Measurements from ENCODE around the gene PPL. TPM values are rescaled to one million over a fixed set of nuclear protein-coding genes. Genes with fewer than 3 reads are reported as not detected.

The PPL gene
- total RNA-seq, 2 experiments from 2014 or later, result 0.07 TPM; not detected in 1

- intact Hi-C loops (cut with micrococcal nuclease), result no loop called here
- CTCF ChIA-PET, result no interaction called here
- Mint-ChIP-seq H3K36me3 (ENCODE audit: low read depth) (peaks cover 31% of the 10 kb centered on the region), H3K4me1 (ENCODE audit: low read depth) (no peaks in the 10 kb centered on the region), H3K27ac (no peak overlapping the region), H3K4me3 (no peak overlapping the region), H3K9me3 (no peaks in the 10 kb centered on the region), H3K27me3 (ENCODE audit: low read depth) (no peaks in the 10 kb centered on the region)
- no peak for DNase-seq
Observed at GRCh38 chr16:4883501-4883900, 53.4 kb downstream of the PPL start.

- H3K4me1 Mint-ChIP-seq (ENCODE audit: low read depth), result no peaks in the 10 kb centered on the region
- no peaks in the 10 kb centered on the region for H3K27me3 Mint-ChIP-seq (ENCODE audit: low read depth)
- no peaks in the 10 kb centered on the region for H3K9me3 Mint-ChIP-seq
- no peak for DNase-seq
- peaks cover 31% of the 10 kb centered on the region for H3K36me3 Mint-ChIP-seq (ENCODE audit: low read depth)
- intact Hi-C loops (cut with micrococcal nuclease), result no loop called here
- CTCF ChIA-PET, result interaction anchor here (0.6 kb wide), 1 partner anchor 376 kb away, joined by 3 read pairs; no protein-coding TSS in a partner anchor
- no peak overlapping the region for H3K4me3 Mint-ChIP-seq
- H3K27ac Mint-ChIP-seq, result no peak overlapping the region
Observed at GRCh38 chr16:4882633-4883285, 54.2 kb downstream of the PPL start.

- no peak overlapping the region for H3K27ac Mint-ChIP-seq
- no peak overlapping the region for H3K4me3 Mint-ChIP-seq
- H3K4me1 Mint-ChIP-seq (ENCODE audit: low read depth), result no peaks in the 10 kb centered on the region
- DNase-seq, result no peak
- CTCF ChIA-PET, result interaction anchor here (0.6 kb wide), 1 partner anchor 375 kb away, joined by 3 read pairs; no protein-coding TSS in a partner anchor
- H3K36me3 Mint-ChIP-seq (ENCODE audit: low read depth), result peaks cover 35% of the 10 kb centered on the region
- no peaks in the 10 kb centered on the region for H3K27me3 Mint-ChIP-seq (ENCODE audit: low read depth)
- intact Hi-C loops (cut with micrococcal nuclease), result no loop called here
- no peaks in the 10 kb centered on the region for H3K9me3 Mint-ChIP-seq
Observed at GRCh38 chr16:4882000-4882632, 54.8 kb downstream of the PPL start.

GRCh38 chr16:4880006-4880580 lies 56.9 kb downstream of the PPL start:
- Mint-ChIP-seq H3K4me3 (no peak overlapping the region), H3K36me3 (ENCODE audit: low read depth) (peaks cover 38% of the 10 kb centered on the region), H3K27me3 (ENCODE audit: low read depth) (no peaks in the 10 kb centered on the region), H3K9me3 (no peaks in the 10 kb centered on the region), H3K4me1 (ENCODE audit: low read depth) (no peaks in the 10 kb centered on the region), H3K27ac (no peak overlapping the region)
- CTCF ChIA-PET, result no interaction called here
- intact Hi-C loops (cut with micrococcal nuclease), result no loop called here
- DNase-seq, result no peak

GRCh38 chr16:4879049-4879448 lies 57.9 kb downstream of the PPL start:
- Mint-ChIP-seq H3K4me3 (no peak overlapping the region), H3K9me3 (no peaks in the 10 kb centered on the region), H3K27ac (no peak overlapping the region), H3K4me1 (ENCODE audit: low read depth) (no peaks in the 10 kb centered on the region), H3K27me3 (ENCODE audit: low read depth) (no peaks in the 10 kb centered on the region), H3K36me3 (ENCODE audit: low read depth) (peaks cover 32% of the 10 kb centered on the region)
- CTCF ChIA-PET, result no interaction called here
- intact Hi-C loops (cut with micrococcal nuclease), result no loop called here
- DNase-seq, result no peak

GRCh38 chr16:4877380-4877685 lies 59.6 kb downstream of the PPL start:
- intact Hi-C loops (cut with micrococcal nuclease), result no loop called here
- Mint-ChIP-seq H3K9me3 (no peaks in the 10 kb centered on the region), H3K36me3 (ENCODE audit: low read depth) (peaks cover 24% of the 10 kb centered on the region), H3K4me3 (no peak overlapping the region), H3K4me1 (ENCODE audit: low read depth) (no peaks in the 10 kb centered on the region), H3K27ac (no peak overlapping the region), H3K27me3 (ENCODE audit: low read depth) (no peaks in the 10 kb centered on the region)
- DNase-seq, result no peak
- CTCF ChIA-PET, result no interaction called here

- no peaks in the 10 kb centered on the region for H3K27me3 Mint-ChIP-seq (ENCODE audit: low read depth)
- no peaks in the 10 kb centered on the region for H3K9me3 Mint-ChIP-seq
- H3K36me3 Mint-ChIP-seq (ENCODE audit: low read depth), result peaks cover 25% of the 10 kb centered on the region
- CTCF ChIA-PET, result no interaction called here
- intact Hi-C loops (cut with micrococcal nuclease), result no loop called here
- H3K4me1 Mint-ChIP-seq (ENCODE audit: low read depth), result no peaks in the 10 kb centered on the region
- H3K27ac Mint-ChIP-seq, result no peak overlapping the region
- no peak for DNase-seq
- H3K4me3 Mint-ChIP-seq, result no peak overlapping the region
Observed at GRCh38 chr16:4876646-4877379, 60.1 kb downstream of the PPL start.

- H3K4me3 Mint-ChIP-seq, result no peak overlapping the region
- CTCF ChIA-PET, result interaction anchor here (0.7 kb wide), 1 partner anchor 225 kb away, joined by 3 read pairs; no protein-coding TSS in a partner anchor
- intact Hi-C loops (cut with micrococcal nuclease), result no loop called here
- H3K4me1 Mint-ChIP-seq (ENCODE audit: low read depth), result no peaks in the 10 kb centered on the region
- H3K27ac Mint-ChIP-seq, result no peak overlapping the region
- H3K36me3 Mint-ChIP-seq (ENCODE audit: low read depth), result peaks cover 32% of the 10 kb centered on the region
- DNase-seq, result no peak
- no peaks in the 10 kb centered on the region for H3K9me3 Mint-ChIP-seq
- no peaks in the 10 kb centered on the region for H3K27me3 Mint-ChIP-seq (ENCODE audit: low read depth)
Observed at GRCh38 chr16:4874666-4875065, 62.3 kb downstream of the PPL start.

- no peaks in the 10 kb centered on the region for H3K27me3 Mint-ChIP-seq (ENCODE audit: low read depth)
- H3K27ac Mint-ChIP-seq, result no peak overlapping the region
- no peaks in the 10 kb centered on the region for H3K4me1 Mint-ChIP-seq (ENCODE audit: low read depth)
- peaks cover 31% of the 10 kb centered on the region for H3K36me3 Mint-ChIP-seq (ENCODE audit: low read depth)
- intact Hi-C loops (cut with micrococcal nuclease), result no loop called here
- DNase-seq, result no peak
- CTCF ChIA-PET, result no interaction called here
- H3K9me3 Mint-ChIP-seq, result no peaks in the 10 kb centered on the region
- no peak overlapping the region for H3K4me3 Mint-ChIP-seq
Observed at GRCh38 chr16:4873091-4873490, 63.9 kb downstream of the PPL start.

- H3K4me1 Mint-ChIP-seq (ENCODE audit: low read depth), result peaks cover 2% of the 10 kb centered on the region
- H3K4me3 Mint-ChIP-seq, result no peak overlapping the region
- H3K27me3 Mint-ChIP-seq (ENCODE audit: low read depth), result no peaks in the 10 kb centered on the region
- no peak overlapping the region for H3K27ac Mint-ChIP-seq
- H3K9me3 Mint-ChIP-seq, result no peaks in the 10 kb centered on the region
- peaks cover 27% of the 10 kb centered on the region for H3K36me3 Mint-ChIP-seq (ENCODE audit: low read depth)
- DNase-seq, result no peak
- CTCF ChIA-PET, result no interaction called here
- intact Hi-C loops (cut with micrococcal nuclease), result no loop called here
Observed at GRCh38 chr16:4871071-4871470, 65.9 kb downstream of the PPL start.

- H3K4me1 Mint-ChIP-seq (ENCODE audit: low read depth), result peaks cover 2% of the 10 kb centered on the region
- H3K27me3 Mint-ChIP-seq (ENCODE audit: low read depth), result no peaks in the 10 kb centered on the region
- H3K27ac Mint-ChIP-seq, result no peak overlapping the region
- peaks cover 22% of the 10 kb centered on the region for H3K36me3 Mint-ChIP-seq (ENCODE audit: low read depth)
- CTCF ChIA-PET, result no interaction called here
- H3K4me3 Mint-ChIP-seq, result no peak overlapping the region
- no peaks in the 10 kb centered on the region for H3K9me3 Mint-ChIP-seq
- DNase-seq, result no peak
- intact Hi-C loops (cut with micrococcal nuclease), result no loop called here
Observed at GRCh38 chr16:4870138-4870671, 66.7 kb downstream of the PPL start.

- Mint-ChIP-seq H3K36me3 (ENCODE audit: low read depth) (peaks cover 18% of the 10 kb centered on the region), H3K9me3 (no peaks in the 10 kb centered on the region), H3K27me3 (ENCODE audit: low read depth) (no peaks in the 10 kb centered on the region), H3K4me1 (ENCODE audit: low read depth) (peaks cover 2% of the 10 kb centered on the region), H3K4me3 (no peak overlapping the region), H3K27ac (no peak overlapping the region)
- CTCF ChIA-PET, result no interaction called here
- intact Hi-C loops (cut with micrococcal nuclease), result no loop called here
- no peak for DNase-seq
Observed at GRCh38 chr16:4869147-4869805, 67.7 kb downstream of the PPL start.
